HepG2 (cell line): ENCODE data around the gene PCYOX1L. TPM values are rescaled to one million over a fixed set of nuclear protein-coding genes. Genes with fewer than 3 reads are reported as not detected.

ENCODE experiments used
- ARHGAP35 ChIP-seq: sonication (generic); formaldehyde crosslinking; IDR thresholded peaks from 2 replicates; pipeline ENCODE4 v1.9.0; 2022; ENCODE audit warnings: mild to moderate bottlenecking, inconsistent platforms, moderate library complexity, missing genetic modification reagents, borderline replicate concordance
- GZF1 ChIP-seq: sonication (generic); formaldehyde crosslinking; IDR thresholded peaks from 2 replicates; pipeline ENCODE4 v1.5.1; 2020; ENCODE audit warnings: mild to moderate bottlenecking, missing genetic modification reagents
- MAFF ChIP-seq: IDR thresholded peaks from 2 replicates; pipeline ENCODE4 v1.6.1; 2011; ENCODE audit warnings: low read depth, low read length, improper control_type of control experiment
- MYNN ChIP-seq: sonication (generic); formaldehyde crosslinking; IDR thresholded peaks from 2 replicates; pipeline ENCODE4 v1.4.0; 2020; ENCODE audit warnings: mild to moderate bottlenecking, low read depth, missing genetic modification reagents
- PHF5A ChIP-seq: IDR thresholded peaks from one replicate; pipeline ENCODE4 v1.6.1; 2018; ENCODE audit warnings: low read depth, missing genetic modification reagents; ENCODE audit not compliant: unreplicated experiment
- POGZ ChIP-seq: sonication (generic); formaldehyde crosslinking; IDR thresholded peaks from 2 replicates; pipeline ENCODE4 v1.4.0; 2020; ENCODE audit warnings: mild to moderate bottlenecking, missing genetic modification reagents
- RNF2 ChIP-seq: fragments of 450-650 bp; conservative IDR thresholded peaks from 2 replicates; pipeline ENCODE4 v1.6.1; 2016; ENCODE audit warnings: low read depth
- RXRA ChIP-seq: sonication (generic); formaldehyde crosslinking; IDR thresholded peaks from 2 replicates; pipeline ENCODE4 v1.5.1; 2020; ENCODE audit warnings: missing genetic modification reagents
- SAP130 ChIP-seq: IDR thresholded peaks from 2 replicates; pipeline ENCODE4 v1.6.1; 2016; ENCODE audit warnings: low read depth
- SETDB1 ChIP-seq: sonication (generic); formaldehyde crosslinking; IDR thresholded peaks from 2 replicates; pipeline ENCODE4 v1.5.1; 2020; ENCODE audit warnings: missing genetic modification reagents, mild to moderate bottlenecking, borderline replicate concordance
- ZFX ChIP-seq: sonication (generic); formaldehyde crosslinking; IDR thresholded peaks from 2 replicates; pipeline ENCODE4 v1.4.0; 2020; ENCODE audit warnings: mild to moderate bottlenecking, low read depth, missing genetic modification reagents, moderate library complexity
- ZIK1 ChIP-seq: sonication (generic); formaldehyde crosslinking; IDR thresholded peaks from 2 replicates; pipeline ENCODE4 v1.5.0; 2020; ENCODE audit warnings: mild to moderate bottlenecking, low read depth, missing genetic modification reagents, borderline replicate concordance
- ZKSCAN5 ChIP-seq: sonication (generic); formaldehyde crosslinking; IDR thresholded peaks from 2 replicates; pipeline ENCODE4 v1.5.1; 2020; ENCODE audit warnings: mild to moderate bottlenecking, missing genetic modification reagents
- ZNF121 ChIP-seq: sonication (generic); formaldehyde crosslinking; IDR thresholded peaks from 2 replicates; pipeline ENCODE4 v1.5.0; 2020; ENCODE audit warnings: mild to moderate bottlenecking, missing genetic modification reagents
- ZNF136 ChIP-seq: sonication (generic); formaldehyde crosslinking; IDR thresholded peaks from 2 replicates; pipeline ENCODE4 v1.8.1; 2022; ENCODE audit warnings: low read depth, mild to moderate bottlenecking, moderate library complexity, missing genetic modification reagents
- ZNF335 ChIP-seq: sonication (generic); formaldehyde crosslinking; IDR thresholded peaks from 2 replicates; pipeline ENCODE4 v1.4.0; 2020; ENCODE audit warnings: missing genetic modification reagents
- ZNF460 ChIP-seq: sonication (generic); formaldehyde crosslinking; IDR thresholded peaks from 2 replicates; pipeline ENCODE4 v1.5.1; 2020; ENCODE audit warnings: missing genetic modification reagents, mild to moderate bottlenecking, borderline replicate concordance
- ZNF530 ChIP-seq: sonication (generic); formaldehyde crosslinking; IDR thresholded peaks from 2 replicates; pipeline ENCODE4 v1.5.0; 2020; ENCODE audit warnings: low read depth, mild to moderate bottlenecking, missing genetic modification reagents
- polyA plus RNA-seq, 8 experiments: library from polyadenylated mRNA; depleted of rRNA in 3 of 8; stranded (reverse) in 7 of 8; unstranded in 1 of 8; fragments of >200 nt; fragmentation: Illumina TruSeq in 4 of 8; extraction: Trizol in 4 of 8; gene quantifications; 2 replicates each; pipeline versions ENCODE4 v1.2.1 to v1.2.3, GENCODE V29; 2011 to 2016; ENCODE audit warnings: low read depth in 4 of 8, missing spikeins in 1 of 8, mixed read lengths in 1 of 8; ENCODE audit not compliant: insufficient read depth in 1 of 8
- total RNA-seq, 5 experiments: library from RNA; depleted of rRNA; stranded (reverse); fragments of >200 nt; fragmentation: Illumina TruSeq; extraction: Trizol; gene quantifications; 2 replicates each; pipeline ENCODE4 v1.2.3, GENCODE V29; 2016; ENCODE audit warnings: low read depth in 1 of 5
- TF ChIP-seq, protein P1 (sequence below): sonication (generic); formaldehyde crosslinking; IDR thresholded peaks from 2 replicates; pipeline ENCODE4 v1.8.1; 2023; ENCODE audit warnings: missing genetic modification reagents, inconsistent platforms, borderline replicate concordance
- TF ChIP-seq, protein P2 (sequence below): sonication (generic); formaldehyde crosslinking; conservative IDR thresholded peaks from 2 replicates; pipeline ENCODE4 v1.8.0; 2022; ENCODE audit warnings: mild to moderate bottlenecking, moderate library complexity, missing genetic modification reagents
- TF ChIP-seq, protein P3 (sequence below): sonication (generic); formaldehyde crosslinking; IDR thresholded peaks from 2 replicates; pipeline ENCODE4 v1.8.0; 2022; ENCODE audit warnings: mild to moderate bottlenecking, missing genetic modification reagents, moderate library complexity
- TF ChIP-seq, protein P4 (sequence below): IDR thresholded peaks from 2 replicates; pipeline ENCODE4 v1.6.1; 2016
- TF ChIP-seq, protein P5 (sequence below): sonication (generic); formaldehyde crosslinking; IDR thresholded peaks from 2 replicates; pipeline ENCODE4 v1.8.0; 2022; ENCODE audit warnings: mild to moderate bottlenecking, missing genetic modification reagents, borderline replicate concordance

The PCYOX1L gene
- total and polyA plus RNA-seq, 2 of the 13 experiments (the other 11 are each of a cell fraction or from before 2014, with no cell fraction given) = 1.00 to 3.7 TPM

DNA sequence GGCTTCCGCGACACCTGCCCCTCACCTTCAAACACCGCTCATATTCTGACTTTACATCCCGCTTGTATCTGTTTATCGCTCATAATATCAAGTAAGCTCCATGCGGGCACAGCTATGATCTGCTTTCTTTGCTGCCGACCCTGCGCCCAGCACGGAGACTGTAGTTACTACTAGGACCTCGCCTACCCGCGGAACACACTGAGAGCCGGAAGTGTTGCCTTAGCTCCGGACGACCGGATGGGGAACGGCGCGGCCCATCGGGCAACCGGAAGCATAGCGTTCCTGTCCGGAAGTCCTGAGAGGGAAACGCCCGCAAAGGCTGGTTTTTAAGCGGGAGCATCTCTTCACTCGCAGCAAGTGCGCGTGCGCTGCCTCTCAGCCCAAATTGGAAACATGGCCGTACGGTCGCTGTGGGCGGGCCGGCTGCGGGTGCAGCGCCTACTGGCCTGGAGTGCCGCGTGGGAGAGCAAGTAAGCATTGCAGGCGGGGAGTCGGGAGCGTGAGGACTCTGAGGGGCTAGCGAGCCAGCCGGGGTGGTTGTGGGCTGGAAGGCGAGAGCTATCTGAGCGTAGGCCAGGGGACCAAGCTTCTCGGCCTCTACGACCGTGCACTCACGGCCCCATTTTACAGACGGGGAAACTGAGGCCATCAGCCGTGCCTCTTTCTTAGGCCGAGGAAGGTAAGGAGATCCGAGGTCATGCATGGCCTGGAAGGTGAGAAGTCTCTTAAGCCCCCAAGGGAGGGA is 12.5 kb upstream of the PCYOX1L start, which contains the start of gene GRPEL2 (continued):
- TF ChIP-seq, protein P1, sequence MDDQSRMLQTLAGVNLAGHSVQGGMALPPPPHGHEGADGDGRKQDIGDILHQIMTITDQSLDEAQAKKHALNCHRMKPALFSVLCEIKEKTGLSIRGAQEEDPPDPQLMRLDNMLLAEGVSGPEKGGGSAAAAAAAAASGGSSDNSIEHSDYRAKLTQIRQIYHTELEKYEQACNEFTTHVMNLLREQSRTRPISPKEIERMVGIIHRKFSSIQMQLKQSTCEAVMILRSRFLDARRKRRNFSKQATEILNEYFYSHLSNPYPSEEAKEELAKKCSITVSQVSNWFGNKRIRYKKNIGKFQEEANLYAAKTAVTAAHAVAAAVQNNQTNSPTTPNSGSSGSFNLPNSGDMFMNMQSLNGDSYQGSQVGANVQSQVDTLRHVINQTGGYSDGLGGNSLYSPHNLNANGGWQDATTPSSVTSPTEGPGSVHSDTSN (CRISPR knock-in tag) = no peak
- TF ChIP-seq ZNF530 (CRISPR knock-in tag) = no peak
- TF ChIP-seq, protein P2, sequence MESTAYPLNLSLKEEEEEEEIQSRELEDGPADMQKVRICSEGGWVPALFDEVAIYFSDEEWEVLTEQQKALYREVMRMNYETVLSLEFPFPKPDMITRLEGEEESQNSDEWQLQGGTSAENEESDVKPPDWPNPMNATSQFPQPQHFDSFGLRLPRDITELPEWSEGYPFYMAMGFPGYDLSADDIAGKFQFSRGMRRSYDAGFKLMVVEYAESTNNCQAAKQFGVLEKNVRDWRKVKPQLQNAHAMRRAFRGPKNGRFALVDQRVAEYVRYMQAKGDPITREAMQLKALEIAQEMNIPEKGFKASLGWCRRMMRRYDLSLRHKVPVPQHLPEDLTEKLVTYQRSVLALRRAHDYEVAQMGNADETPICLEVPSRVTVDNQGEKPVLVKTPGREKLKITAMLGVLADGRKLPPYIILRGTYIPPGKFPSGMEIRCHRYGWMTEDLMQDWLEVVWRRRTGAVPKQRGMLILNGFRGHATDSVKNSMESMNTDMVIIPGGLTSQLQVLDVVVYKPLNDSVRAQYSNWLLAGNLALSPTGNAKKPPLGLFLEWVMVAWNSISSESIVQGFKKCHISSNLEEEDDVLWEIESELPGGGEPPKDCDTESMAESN (CRISPR knock-in tag) = peak; percentile 95
- TF ChIP-seq, protein P3, sequence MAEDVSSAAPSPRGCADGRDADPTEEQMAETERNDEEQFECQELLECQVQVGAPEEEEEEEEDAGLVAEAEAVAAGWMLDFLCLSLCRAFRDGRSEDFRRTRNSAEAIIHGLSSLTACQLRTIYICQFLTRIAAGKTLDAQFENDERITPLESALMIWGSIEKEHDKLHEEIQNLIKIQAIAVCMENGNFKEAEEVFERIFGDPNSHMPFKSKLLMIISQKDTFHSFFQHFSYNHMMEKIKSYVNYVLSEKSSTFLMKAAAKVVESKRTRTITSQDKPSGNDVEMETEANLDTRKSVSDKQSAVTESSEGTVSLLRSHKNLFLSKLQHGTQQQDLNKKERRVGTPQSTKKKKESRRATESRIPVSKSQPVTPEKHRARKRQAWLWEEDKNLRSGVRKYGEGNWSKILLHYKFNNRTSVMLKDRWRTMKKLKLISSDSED (CRISPR knock-in tag) = no peak
- TF ChIP-seq ZKSCAN5 (CRISPR knock-in tag) = no peak
- no peak for TF ChIP-seq RNF2
- TF ChIP-seq ZFX (CRISPR knock-in tag) = peak; percentile 96
- TF ChIP-seq, protein P4, sequence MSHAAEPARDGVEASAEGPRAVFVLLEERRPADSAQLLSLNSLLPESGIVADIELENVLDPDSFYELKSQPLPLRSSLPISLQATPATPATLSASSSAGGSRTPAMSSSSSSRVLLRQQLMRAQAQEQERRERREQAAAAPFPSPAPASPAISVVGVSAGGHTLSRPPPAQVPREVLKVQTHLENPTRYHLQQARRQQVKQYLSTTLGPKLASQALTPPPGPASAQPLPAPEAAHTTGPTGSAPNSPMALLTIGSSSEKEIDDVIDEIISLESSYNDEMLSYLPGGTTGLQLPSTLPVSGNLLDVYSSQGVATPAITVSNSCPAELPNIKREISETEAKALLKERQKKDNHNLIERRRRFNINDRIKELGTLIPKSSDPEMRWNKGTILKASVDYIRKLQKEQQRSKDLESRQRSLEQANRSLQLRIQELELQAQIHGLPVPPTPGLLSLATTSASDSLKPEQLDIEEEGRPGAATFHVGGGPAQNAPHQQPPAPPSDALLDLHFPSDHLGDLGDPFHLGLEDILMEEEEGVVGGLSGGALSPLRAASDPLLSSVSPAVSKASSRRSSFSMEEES = peak; percentile 57
- TF ChIP-seq, protein P5, sequence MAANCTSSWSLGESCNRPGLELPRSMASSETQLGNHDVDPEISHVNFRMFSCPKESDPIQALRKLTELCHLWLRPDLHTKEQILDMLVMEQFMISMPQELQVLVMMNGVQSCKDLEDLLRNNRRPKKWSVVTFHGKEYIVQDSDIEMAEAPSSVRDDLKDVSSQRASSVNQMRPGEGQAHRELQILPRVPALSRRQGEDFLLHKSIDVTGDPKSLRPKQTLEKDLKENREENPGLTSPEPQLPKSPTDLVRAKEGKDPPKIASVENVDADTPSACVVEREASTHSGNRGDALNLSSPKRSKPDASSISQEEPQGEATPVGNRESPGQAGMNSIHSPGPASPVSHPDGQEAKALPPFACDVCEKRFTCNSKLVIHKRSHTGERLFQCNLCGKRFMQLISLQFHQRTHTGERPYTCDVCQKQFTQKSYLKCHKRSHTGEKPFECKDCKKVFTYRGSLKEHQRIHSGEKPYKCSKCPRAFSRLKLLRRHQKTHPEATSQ (CRISPR knock-in tag) = peak; percentile 58; the same call in 1 of the 2 replicates
- TF ChIP-seq MYNN (CRISPR knock-in tag) = no peak
- peak; percentile 96 for TF ChIP-seq SAP130 (CRISPR knock-in tag)
- no peak for TF ChIP-seq MAFF
- no peak for TF ChIP-seq PHF5A (CRISPR knock-in tag)
- no peak for TF ChIP-seq SETDB1 (CRISPR knock-in tag)
- TF ChIP-seq POGZ (CRISPR knock-in tag) = peak; percentile 60; the same call in 1 of the 2 replicates
- TF ChIP-seq ZNF136 (CRISPR knock-in tag) = peak; percentile 84; the same call in 1 of the 2 replicates
- no peak for TF ChIP-seq ZNF121
- TF ChIP-seq ZNF335 (CRISPR knock-in tag) = 0 out of 2 replicates have a peak, but pooled peaks have one; percentile 25
- TF ChIP-seq ARHGAP35 (CRISPR knock-in tag) = 0 out of 2 replicates have a peak, but pooled peaks have one; percentile 65
- TF ChIP-seq RXRA (CRISPR knock-in tag) = peak; percentile 75
- TF ChIP-seq GZF1 (CRISPR knock-in tag) = no peak
- TF ChIP-seq ZIK1 (CRISPR knock-in tag) = peak; percentile 78; the same call in 1 of the 2 replicates
- no peak for TF ChIP-seq ZNF460
